Smooth muscle cell of the brain vasculature (primary cell): Measurements from ENCODE around the gene BSCL2.
"Not testable (repeated sequence)": the region's sequence is repeated elsewhere in the genome, so short reads cannot be mapped to it uniquely, and the experiment has no call there.

Experiments
- DNase-seq: peaks from one replicate; pipeline ENCODE4 v3.0.0-alpha.2; 2012; ENCODE audit warnings: low read depth, low spot score

BSCL2 gene

GRCh38 chr11:62656796-62657429 is 50.3 kb downstream of the BSCL2 start:
- DNase-seq = no peak

GRCh38 chr11:62654297-62654696 is 52.9 kb downstream of the BSCL2 start:
- DNase-seq = no peak

GRCh38 chr11:62652161-62653006 is 54.8 kb downstream of the BSCL2 start:
- DNase-seq = no peak

- not testable (repeated sequence) for DNase-seq
These were observed 56.9 kb downstream of the BSCL2 start for GRCh38 chr11:62650283-62650682.

- DNase-seq = no peak
These were observed 57.7 kb downstream of the BSCL2 start for GRCh38 chr11:62649486-62649885.

- DNase-seq = no peak
These were observed 58.3 kb downstream of the BSCL2 start for GRCh38 chr11:62648967-62649364.

GRCh38 chr11:62648185-62648966 is 58.8 kb downstream of the BSCL2 start:
- no peak for DNase-seq

GRCh38 chr11:62647609-62648005 is 59.6 kb downstream of the BSCL2 start:
- DNase-seq = no peak

- DNase-seq = no peak
These were observed 60.2 kb downstream of the BSCL2 start for GRCh38 chr11:62646825-62647608.

GRCh38 chr11:62645946-62646824 is 61.0 kb downstream of the BSCL2 start, which contains the start of gene GANAB:
Gene GANAB, minus strand, starts transcription at chr11:62646613. Its CDS starts 14 bp downstream, at chr11:62646599.
- peak; percentile 93 for DNase-seq

- no peak for DNase-seq
These were observed 61.6 kb downstream of the BSCL2 start for GRCh38 chr11:62645671-62645945.

- DNase-seq = no peak
These were observed 63.0 kb downstream of the BSCL2 start for GRCh38 chr11:62644220-62644619.
